Measurements from ENCODE around the gene IL2RA.

- TF ChIP-seq POLR2AphosphoS5 (IDR thresholded peaks at IDR 0.05): no peak
- no peak for TF ChIP-seq CTCF (IDR thresholded peaks at IDR 0.05)
These were observed 2.0 kb upstream of the IL2RA start for GRCh38 chr10:6064119-6064518.

Measured in upper lobe of left lung (tissue), 4 donors.